ENCODE measurements around the gene TXLNB.

Gene TXLNB

GRCh38 chr6:139335447-139336210, 43.8 kb upstream of the TXLNB start:
- no peak for DNase-seq (ENCODE audit: low spot score)
- TF ChIP-seq CTCF (IDR thresholded peaks at IDR 0.05; ENCODE audit: extremely low read depth, insufficient read depth, missing control alignments): no peak
- in situ Hi-C loops (cut with MboI; ENCODE audit: low pct_unique_long_range_greater_than_20kb, low sequenced_read_pairs, unreplicated experiment): no loop called here

- in situ Hi-C loops (cut with MboI; ENCODE audit: low pct_unique_long_range_greater_than_20kb, low sequenced_read_pairs, unreplicated experiment): no loop called here
- no peak for TF ChIP-seq CTCF (IDR thresholded peaks at IDR 0.05; ENCODE audit: extremely low read depth, insufficient read depth, missing control alignments)
- no peak for DNase-seq (ENCODE audit: low spot score)
Observed at GRCh38 chr6:139334806-139335446, 43.1 kb upstream of the TXLNB start.

- no peak for TF ChIP-seq CTCF (IDR thresholded peaks at IDR 0.05; ENCODE audit: extremely low read depth, insufficient read depth, missing control alignments)
- in situ Hi-C loops (cut with MboI; ENCODE audit: low pct_unique_long_range_greater_than_20kb, low sequenced_read_pairs, unreplicated experiment): no loop called here
- no peak for DNase-seq (ENCODE audit: low spot score)
Observed at GRCh38 chr6:139330826-139331500, 39.2 kb upstream of the TXLNB start.

- no peak for DNase-seq (ENCODE audit: low spot score)
- no peak for TF ChIP-seq CTCF (IDR thresholded peaks at IDR 0.05; ENCODE audit: extremely low read depth, insufficient read depth, missing control alignments)
- in situ Hi-C loops (cut with MboI; ENCODE audit: low pct_unique_long_range_greater_than_20kb, low sequenced_read_pairs, unreplicated experiment): no loop called here
Observed at GRCh38 chr6:139330306-139330705, 38.5 kb upstream of the TXLNB start.

- DNase-seq (ENCODE audit: low spot score): no peak
- in situ Hi-C loops (cut with MboI; ENCODE audit: low pct_unique_long_range_greater_than_20kb, low sequenced_read_pairs, unreplicated experiment): no loop called here
- no peak for TF ChIP-seq CTCF (IDR thresholded peaks at IDR 0.05; ENCODE audit: extremely low read depth, insufficient read depth, missing control alignments)
Observed at GRCh38 chr6:139329224-139329623, 37.4 kb upstream of the TXLNB start.

GRCh38 chr6:139327038-139327437, 35.2 kb upstream of the TXLNB start:
- no peak for TF ChIP-seq CTCF (IDR thresholded peaks at IDR 0.05; ENCODE audit: extremely low read depth, insufficient read depth, missing control alignments)
- DNase-seq (ENCODE audit: low spot score): no peak
- in situ Hi-C loops (cut with MboI; ENCODE audit: low pct_unique_long_range_greater_than_20kb, low sequenced_read_pairs, unreplicated experiment): no loop called here
